GM15510 (cell line): ENCODE data around the gene DCAF7.

Experiments used
- POLR2A ChIP-seq: IDR thresholded peaks from 3 replicates; pipeline ENCODE4 v1.6.1; 2011; ENCODE audit warnings: borderline replicate concordance; ENCODE audit not compliant: insufficient read length; ENCODE audit errors: extremely low read depth

DCAF7 gene

GRCh38 chr17:63611354-63611753 is 61.1 kb downstream of the DCAF7 start:
- TF ChIP-seq POLR2A = no peak

GRCh38 chr17:63613663-63614062 is 63.4 kb downstream of the DCAF7 start:
- no peak for TF ChIP-seq POLR2A

GRCh38 chr17:63621229-63621683 is 71.0 kb downstream of the DCAF7 start:
- no peak for TF ChIP-seq POLR2A

GRCh38 chr17:63621684-63622573 is 71.7 kb downstream of the DCAF7 start, which contains the start of gene MAP3K3:
Gene MAP3K3 (plus strand): TSS chr17:63622417. CDS start chr17:63622760, 343 bp downstream.
- TF ChIP-seq POLR2A = peak; percentile 95

- TF ChIP-seq POLR2A = no peak
These were observed 72.5 kb downstream of the DCAF7 start for GRCh38 chr17:63622574-63623390.

GRCh38 chr17:63623786-63624530 is 73.7 kb downstream of the DCAF7 start:
- TF ChIP-seq POLR2A = no peak

- TF ChIP-seq POLR2A = no peak
These were observed 74.2 kb downstream of the DCAF7 start for GRCh38 chr17:63624531-63624880.

- TF ChIP-seq POLR2A = no peak
These were observed 76.4 kb downstream of the DCAF7 start for GRCh38 chr17:63626551-63627180.

- TF ChIP-seq POLR2A = no peak
These were observed 79.3 kb downstream of the DCAF7 start for GRCh38 chr17:63629627-63630026.

GRCh38 chr17:63631062-63631461 is 80.8 kb downstream of the DCAF7 start:
- no peak for TF ChIP-seq POLR2A

GRCh38 chr17:63631626-63632025 is 81.3 kb downstream of the DCAF7 start:
- TF ChIP-seq POLR2A = no peak

GRCh38 chr17:63633742-63634141 is 83.5 kb downstream of the DCAF7 start:
- TF ChIP-seq POLR2A = no peak

- TF ChIP-seq POLR2A = no peak
These were observed 83.9 kb downstream of the DCAF7 start for GRCh38 chr17:63634163-63634562.

GRCh38 chr17:63634816-63635215 is 84.5 kb downstream of the DCAF7 start:
- TF ChIP-seq POLR2A = no peak
